Endodermal cell (in vitro differentiated cells): ENCODE measurements around the gene DGKQ. TPM values are rescaled to one million over a fixed set of nuclear protein-coding genes. Genes with fewer than 3 reads are reported as not detected.

Experiments used
- DNase-seq: peaks from one replicate; pipeline ENCODE4 v3.0.0-alpha.2; 2017
- H3K27ac ChIP-seq: 2 replicates; pipeline ENCODE4 v1.5.1; 2013; ENCODE audit warnings: mild to moderate bottlenecking, low read depth, low read length, moderate library complexity
- H3K27me3 ChIP-seq: 2 replicates; pipeline ENCODE4 v1.6.1; 2013; ENCODE audit warnings: mild to moderate bottlenecking, low read length, moderate library complexity; ENCODE audit not compliant: insufficient read depth, control insufficient read depth, poor library complexity, severe bottlenecking
- H3K36me3 ChIP-seq: 2 replicates; pipeline ENCODE4 v1.7.0; 2013; ENCODE audit warnings: mild to moderate bottlenecking, low read length, moderate library complexity; ENCODE audit not compliant: control insufficient read depth, insufficient read depth
- H3K4me1 ChIP-seq: one replicate; pipeline ENCODE4 v1.7.0; 2013; ENCODE audit warnings: low read length; ENCODE audit not compliant: control insufficient read depth, insufficient read depth
- H3K4me3 ChIP-seq: 2 replicates; pipeline ENCODE4 v1.5.1; 2013; ENCODE audit warnings: mild to moderate bottlenecking, low read length, moderate library complexity
- H3K9ac ChIP-seq: 2 replicates; pipeline ENCODE4 v1.6.1; 2013; ENCODE audit warnings: mild to moderate bottlenecking, low read length, moderate library complexity; ENCODE audit not compliant: poor library complexity, severe bottlenecking; ENCODE audit errors: extremely low read depth
- H3K9me3 ChIP-seq: 2 replicates; pipeline ENCODE4 v1.6.1; 2013; ENCODE audit warnings: mild to moderate bottlenecking, low read length, moderate library complexity; ENCODE audit not compliant: control insufficient read depth
- H3K27ac Mint-ChIP-seq: 2 replicates; pipeline ENCODE4 v1.8.0; 2020; ENCODE audit warnings: mixed read lengths
- H3K27me3 Mint-ChIP-seq: 2 replicates; pipeline ENCODE4 v1.8.0; 2021; ENCODE audit warnings: mild to moderate bottlenecking, mixed read lengths; ENCODE audit not compliant: insufficient read depth
- H3K36me3 Mint-ChIP-seq: 2 replicates; pipeline ENCODE4 v1.8.0; 2020; ENCODE audit warnings: low read depth, mixed read lengths
- H3K4me1 Mint-ChIP-seq: 2 replicates; pipeline ENCODE4 v1.8.0; 2020; ENCODE audit warnings: mixed read lengths
- H3K4me3 Mint-ChIP-seq: 2 replicates; pipeline ENCODE4 v1.8.0; 2020; ENCODE audit warnings: mild to moderate bottlenecking, moderate library complexity, mixed read lengths
- H3K9me3 Mint-ChIP-seq: 2 replicates; pipeline ENCODE4 v1.8.0; 2020; ENCODE audit warnings: mild to moderate bottlenecking, mixed read lengths
- whole genome bisulfite sequencing, 2 experiments: methylation state at CpG; one replicate each; pipeline versions ENCODE4 v1.1.5 to v1.1.7; 2013; ENCODE audit warnings: missing lambda C conversion rate in 2 of 2, mixed read lengths in 1 of 2; ENCODE audit not compliant: insufficient coverage in 1 of 2, insufficient read length in 1 of 2; 5-methylcytosine and 5-hydroxymethylcytosine counted together
- total RNA-seq, 2 donors: library from RNA; stranded (reverse); fragmentation: NEBNext Ultra II Directional in 1 of 2; extraction: Animal tissue kit (Norgen Biotek cat#: 25700) in 1 of 2; gene quantifications; 2 replicates in 1 of 2; 3 replicates in 1 of 2; pipeline ENCODE4 v1.2.1, GENCODE V29; 2021
- TF ChIP-seq, protein P1 (sequence below): fragments of 200-600 bp; sonication (generic); conservative IDR thresholded peaks from 2 replicates; pipeline ENCODE4 v1.5.0; 2021; ENCODE audit warnings: antibody characterized with exemption, mild to moderate bottlenecking

DGKQ gene
- total RNA-seq, 2 donors from 2014 or later = 26.3 to 31.1 TPM

DNA sequence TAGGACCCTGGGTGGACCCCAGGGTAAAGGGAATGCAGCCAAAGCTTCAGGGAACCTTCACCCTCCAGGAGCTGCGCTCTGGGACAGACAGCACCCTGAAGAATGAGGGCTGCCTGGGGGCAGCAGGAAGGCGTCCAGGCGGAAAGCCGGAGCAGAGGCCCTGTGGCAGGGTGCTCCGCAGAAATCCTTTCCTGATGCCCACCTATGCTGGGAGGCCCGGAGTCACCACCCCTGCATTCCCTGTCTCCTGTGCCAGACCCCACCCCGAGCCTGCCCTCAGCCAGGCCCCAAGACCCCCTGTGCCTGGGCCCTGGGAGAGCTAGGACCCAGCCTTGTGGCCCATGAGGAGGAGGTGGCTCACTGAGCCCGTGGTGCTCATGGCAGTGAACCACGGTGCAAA, 1.3 kb upstream of the DGKQ start:
- no peak overlapping the region for H3K27ac Mint-ChIP-seq
- H3K27me3 ChIP-seq = peaks cover 9% of the 10 kb centered on the region
- no peak for DNase-seq
- H3K4me1 ChIP-seq = no peaks in the 10 kb centered on the region
- peaks cover 12% of the 10 kb centered on the region for H3K4me1 Mint-ChIP-seq
- H3K4me3 Mint-ChIP-seq = no peak overlapping the region
- no peaks in the 10 kb centered on the region for H3K9me3 ChIP-seq
- 94 to 95% methylated on average over 4 to 9 of the region's 9 CpGs for WGBS, 2 experiments
- TF ChIP-seq, protein P1, sequence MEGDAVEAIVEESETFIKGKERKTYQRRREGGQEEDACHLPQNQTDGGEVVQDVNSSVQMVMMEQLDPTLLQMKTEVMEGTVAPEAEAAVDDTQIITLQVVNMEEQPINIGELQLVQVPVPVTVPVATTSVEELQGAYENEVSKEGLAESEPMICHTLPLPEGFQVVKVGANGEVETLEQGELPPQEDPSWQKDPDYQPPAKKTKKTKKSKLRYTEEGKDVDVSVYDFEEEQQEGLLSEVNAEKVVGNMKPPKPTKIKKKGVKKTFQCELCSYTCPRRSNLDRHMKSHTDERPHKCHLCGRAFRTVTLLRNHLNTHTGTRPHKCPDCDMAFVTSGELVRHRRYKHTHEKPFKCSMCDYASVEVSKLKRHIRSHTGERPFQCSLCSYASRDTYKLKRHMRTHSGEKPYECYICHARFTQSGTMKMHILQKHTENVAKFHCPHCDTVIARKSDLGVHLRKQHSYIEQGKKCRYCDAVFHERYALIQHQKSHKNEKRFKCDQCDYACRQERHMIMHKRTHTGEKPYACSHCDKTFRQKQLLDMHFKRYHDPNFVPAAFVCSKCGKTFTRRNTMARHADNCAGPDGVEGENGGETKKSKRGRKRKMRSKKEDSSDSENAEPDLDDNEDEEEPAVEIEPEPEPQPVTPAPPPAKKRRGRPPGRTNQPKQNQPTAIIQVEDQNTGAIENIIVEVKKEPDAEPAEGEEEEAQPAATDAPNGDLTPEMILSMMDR = no peak
- H3K9ac ChIP-seq = no peak overlapping the region
- no peak overlapping the region for H3K4me3 ChIP-seq
- no peaks in the 10 kb centered on the region for H3K36me3 ChIP-seq
- H3K9me3 Mint-ChIP-seq = peaks cover 10% of the 10 kb centered on the region
- H3K27ac ChIP-seq = no peak overlapping the region
- H3K27me3 Mint-ChIP-seq = peaks cover 36% of the 10 kb centered on the region
- peaks cover 2% of the 10 kb centered on the region for H3K36me3 Mint-ChIP-seq

DNA sequence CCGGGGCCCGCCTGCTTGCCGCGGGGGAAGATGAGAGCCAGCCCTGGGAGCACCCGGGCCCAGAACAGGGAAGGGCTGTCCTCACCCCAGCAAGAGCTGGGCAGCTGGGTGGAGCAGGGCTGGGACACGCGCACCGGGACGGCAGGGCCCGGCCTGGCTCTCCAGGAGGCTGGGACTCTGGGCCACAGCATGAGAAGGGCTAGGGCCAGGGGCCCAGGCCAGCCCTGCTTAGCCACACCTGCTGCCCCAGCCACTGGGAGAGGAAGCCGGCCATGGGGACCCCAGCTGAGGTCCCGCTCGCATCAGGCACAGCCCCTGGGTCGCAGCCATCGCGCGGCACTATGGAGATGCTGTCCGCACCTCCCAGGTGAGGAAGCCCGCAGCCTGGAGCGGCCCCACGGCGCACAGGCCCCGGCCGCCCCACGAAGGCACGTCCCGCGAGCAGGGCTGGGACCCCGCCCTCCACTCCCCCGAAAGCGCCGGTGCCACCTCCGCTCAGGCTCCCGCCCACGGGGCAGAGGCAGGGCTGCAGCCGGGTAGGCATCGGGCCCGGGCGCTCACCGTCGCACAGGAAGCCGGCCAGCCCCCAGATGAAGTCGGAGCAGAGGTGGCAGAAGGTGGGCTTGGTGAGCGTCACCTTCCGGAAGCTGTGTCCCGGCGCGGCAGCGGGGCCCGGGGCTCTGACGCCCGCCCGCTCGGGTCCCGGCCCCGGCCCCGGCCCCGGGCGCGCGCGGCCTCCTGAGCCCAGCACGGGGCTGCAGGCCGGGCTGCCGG, 531 bp downstream of the DGKQ start:
- TF ChIP-seq, protein P1 = no peak
- H3K9me3 Mint-ChIP-seq = peaks cover 10% of the 10 kb centered on the region
- WGBS, 2 experiments = 4 to 15% methylated on average over 3 to 65 of the region's 65 CpGs
- peak overlapping the region; percentile 52 for H3K4me3 Mint-ChIP-seq
- DNase-seq = peak; percentile 81
- peak overlapping the region; percentile 11 for H3K9ac ChIP-seq
- peaks cover 9% of the 10 kb centered on the region for H3K27me3 ChIP-seq
- no peaks in the 10 kb centered on the region for H3K4me1 ChIP-seq
- H3K27me3 Mint-ChIP-seq = peaks cover 39% of the 10 kb centered on the region
- H3K36me3 ChIP-seq = no peaks in the 10 kb centered on the region
- no peak overlapping the region for H3K27ac ChIP-seq
- no peak overlapping the region for H3K27ac Mint-ChIP-seq
- H3K4me1 Mint-ChIP-seq = peaks cover 8% of the 10 kb centered on the region
- H3K36me3 Mint-ChIP-seq = peaks cover 2% of the 10 kb centered on the region
- no peaks in the 10 kb centered on the region for H3K9me3 ChIP-seq
- H3K4me3 ChIP-seq = peak overlapping the region; percentile 79

DNA sequence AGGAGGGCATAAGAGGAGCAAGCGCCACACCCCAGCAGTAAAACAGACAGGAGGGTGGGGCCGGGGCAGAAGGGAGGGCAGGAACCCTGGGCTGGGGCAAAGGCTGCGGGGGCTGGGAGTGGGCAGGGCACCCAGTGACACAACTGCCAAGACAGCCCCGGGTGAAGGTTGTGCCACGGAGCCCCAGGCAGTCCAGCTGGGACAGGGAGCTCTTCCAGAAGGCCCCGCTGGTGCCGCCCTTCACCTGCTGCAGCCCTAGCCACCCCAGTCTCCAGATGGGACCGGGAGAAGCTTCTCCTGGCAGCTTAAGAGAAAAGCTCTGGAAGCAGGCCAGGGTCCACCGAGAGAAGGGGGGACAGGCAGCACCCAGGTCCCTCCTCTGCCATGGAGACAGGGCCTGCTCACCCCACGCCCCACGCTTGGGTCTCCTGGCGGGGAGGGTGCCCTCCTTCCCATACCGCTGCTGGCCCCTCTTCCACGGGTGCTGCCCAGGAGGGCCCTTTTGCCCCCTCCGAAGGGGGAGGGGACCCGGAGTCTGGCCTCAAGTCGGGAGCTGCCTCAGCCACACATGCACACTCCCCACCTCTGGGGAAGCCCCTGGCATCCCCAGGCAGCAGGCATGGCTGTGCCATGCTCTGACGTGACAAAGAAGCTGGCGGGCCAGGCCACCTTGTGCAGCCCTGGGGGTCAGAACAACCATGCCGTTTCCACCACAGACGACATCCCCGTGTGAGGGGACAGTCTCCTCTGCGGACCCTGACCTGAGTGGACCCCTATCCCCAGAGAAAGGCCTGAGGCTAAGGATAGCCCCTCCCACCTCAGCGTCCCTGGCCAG, 1.5 kb downstream of the DGKQ start:
- TF ChIP-seq, protein P1 = no peak
- H3K27me3 ChIP-seq = peaks cover 9% of the 10 kb centered on the region
- no peak overlapping the region for H3K27ac ChIP-seq
- H3K4me3 Mint-ChIP-seq = peak overlapping the region; percentile 52
- no peaks in the 10 kb centered on the region for H3K9me3 ChIP-seq
- H3K4me3 ChIP-seq = peak overlapping the region; percentile 79
- H3K4me1 Mint-ChIP-seq = peaks cover 8% of the 10 kb centered on the region
- peaks cover 35% of the 10 kb centered on the region for H3K27me3 Mint-ChIP-seq
- peaks cover 10% of the 10 kb centered on the region for H3K9me3 Mint-ChIP-seq
- no peak overlapping the region for H3K9ac ChIP-seq
- no peaks in the 10 kb centered on the region for H3K4me1 ChIP-seq
- DNase-seq = no peak
- no peak overlapping the region for H3K27ac Mint-ChIP-seq
- H3K36me3 ChIP-seq = no peaks in the 10 kb centered on the region
- WGBS, 2 experiments = 85 to 89% methylated on average over 13 to 24 of the region's 24 CpGs
- H3K36me3 Mint-ChIP-seq = peaks cover 2% of the 10 kb centered on the region
